ENCODE results near the gene RALGAPA2. TPM values are rescaled to one million over a fixed set of nuclear protein-coding genes. Genes with fewer than 3 reads are reported as not detected.

RALGAPA2 gene
- total and polyA plus RNA-seq, 2 experiments from 2014 or later = 1.3 to 2.6 TPM

- Histone ChIP-seq H3K36me3 (ENCODE audit: low read depth) (no peaks in the 10 kb centered on the region), H3K27me3 (replicated peaks; ENCODE audit: insufficient read depth) (no peaks in the 10 kb centered on the region), H2AFZ (no peak overlapping the region), H3K4me3 (no peak overlapping the region), H3K4me2 (ENCODE audit: unreplicated experiment) (no peak overlapping the region), H3K4me1 (ENCODE audit: insufficient read depth) (no peaks in the 10 kb centered on the region), H3K9ac (no peak overlapping the region), H3K79me2 (ENCODE audit: insufficient read depth) (no peaks in the 10 kb centered on the region), H3F3A (ENCODE audit: insufficient read depth) (no peaks in the 10 kb centered on the region), H3K9me3 (ENCODE audit: low read depth) (no peaks in the 10 kb centered on the region), H3K27ac (no peak overlapping the region), H3K9me2 (ENCODE audit: insufficient read depth) (no peaks in the 10 kb centered on the region), H4K20me1 (ENCODE audit: insufficient read depth) (no peaks in the 10 kb centered on the region)
- 70 to 73% methylated on average over 3 of the region's 3 CpGs for WGBS, 2 experiments (ENCODE audit: low coverage in 1 of 2, low lambda C conversion rate in 2 of 2, missing lambda C conversion rate in 2 of 2)
- in situ Hi-C loops (cut with MboI) = no loop called here
- DNase-seq = no peak
- no peak for TF ChIP-seq EZH2phosphoT487 (IDR thresholded peaks at IDR 0.05; ENCODE audit: insufficient read depth, low read depth)
- TF ChIP-seq EZH2 (IDR thresholded peaks at IDR 0.05; ENCODE audit: insufficient read depth, poor library complexity, severe bottlenecking) = no peak
Observed at GRCh38 chr20:20665606-20666332, 46.7 kb downstream of the RALGAPA2 start.

- Histone ChIP-seq H3K36me3 (ENCODE audit: low read depth) (no peaks in the 10 kb centered on the region), H3K9ac (no peak overlapping the region), H3K4me3 (no peak overlapping the region), H3K79me2 (ENCODE audit: insufficient read depth) (no peaks in the 10 kb centered on the region), H3F3A (ENCODE audit: insufficient read depth) (no peaks in the 10 kb centered on the region), H4K20me1 (ENCODE audit: insufficient read depth) (no peaks in the 10 kb centered on the region), H3K27me3 (replicated peaks; ENCODE audit: insufficient read depth) (no peaks in the 10 kb centered on the region), H3K9me3 (ENCODE audit: low read depth) (no peaks in the 10 kb centered on the region), H2AFZ (no peak overlapping the region), H3K4me1 (ENCODE audit: insufficient read depth) (no peaks in the 10 kb centered on the region), H3K9me2 (ENCODE audit: insufficient read depth) (no peaks in the 10 kb centered on the region), H3K27ac (no peak overlapping the region), H3K4me2 (ENCODE audit: unreplicated experiment) (no peak overlapping the region)
- in situ Hi-C loops (cut with MboI) = no loop called here
- TF ChIP-seq EZH2 (IDR thresholded peaks at IDR 0.05; ENCODE audit: insufficient read depth, poor library complexity, severe bottlenecking) (no peak), EZH2phosphoT487 (IDR thresholded peaks at IDR 0.05; ENCODE audit: insufficient read depth, low read depth) (no peak)
- peak; percentile 3 for DNase-seq
- 43 to 54% methylated on average over 2 of the region's 2 CpGs for WGBS, 2 experiments (ENCODE audit: low coverage in 1 of 2, low lambda C conversion rate in 2 of 2, missing lambda C conversion rate in 2 of 2)
Observed at GRCh38 chr20:20664795-20665589, 47.5 kb downstream of the RALGAPA2 start.

- Histone ChIP-seq H3K4me2 (ENCODE audit: unreplicated experiment) (no peak overlapping the region), H3K9me2 (ENCODE audit: insufficient read depth) (no peaks in the 10 kb centered on the region), H3K4me1 (ENCODE audit: insufficient read depth) (no peaks in the 10 kb centered on the region), H3K9me3 (ENCODE audit: low read depth) (no peaks in the 10 kb centered on the region), H3K79me2 (ENCODE audit: insufficient read depth) (no peaks in the 10 kb centered on the region), H3K36me3 (ENCODE audit: low read depth) (no peaks in the 10 kb centered on the region), H2AFZ (no peak overlapping the region), H3F3A (ENCODE audit: insufficient read depth) (no peaks in the 10 kb centered on the region), H3K9ac (no peak overlapping the region), H3K27ac (no peak overlapping the region), H3K4me3 (no peak overlapping the region), H3K27me3 (replicated peaks; ENCODE audit: insufficient read depth) (no peaks in the 10 kb centered on the region), H4K20me1 (ENCODE audit: insufficient read depth) (no peaks in the 10 kb centered on the region)
- DNase-seq = peak; percentile 9
- in situ Hi-C loops (cut with MboI) = no loop called here
- WGBS, 2 experiments (ENCODE audit: low coverage in 1 of 2, low lambda C conversion rate in 2 of 2, missing lambda C conversion rate in 2 of 2) = 70 to 74% methylated on average over 3 of the region's 3 CpGs
- TF ChIP-seq EZH2phosphoT487 (IDR thresholded peaks at IDR 0.05; ENCODE audit: insufficient read depth, low read depth) (no peak), EZH2 (IDR thresholded peaks at IDR 0.05; ENCODE audit: insufficient read depth, poor library complexity, severe bottlenecking) (no peak)
Observed at GRCh38 chr20:20663841-20664240, 48.6 kb downstream of the RALGAPA2 start.

- H3K27ac ChIP-seq = no peak overlapping the region
- no peak overlapping the region for H3K9ac ChIP-seq
- H3K79me2 ChIP-seq (ENCODE audit: insufficient read depth) = no peaks in the 10 kb centered on the region
- no peaks in the 10 kb centered on the region for H3K36me3 ChIP-seq (ENCODE audit: low read depth)
- no peaks in the 10 kb centered on the region for H3K9me3 ChIP-seq (ENCODE audit: low read depth)
- H3K4me2 ChIP-seq (ENCODE audit: unreplicated experiment) = no peak overlapping the region
- in situ Hi-C loops (cut with MboI) = no loop called here
- no peak for DNase-seq
- no peaks in the 10 kb centered on the region for H4K20me1 ChIP-seq (ENCODE audit: insufficient read depth)
- TF ChIP-seq EZH2phosphoT487 (IDR thresholded peaks at IDR 0.05; ENCODE audit: insufficient read depth, low read depth) (no peak), EZH2 (IDR thresholded peaks at IDR 0.05; ENCODE audit: insufficient read depth, poor library complexity, severe bottlenecking) (no peak)
- WGBS, 2 experiments (ENCODE audit: low coverage in 1 of 2, low lambda C conversion rate in 2 of 2, missing lambda C conversion rate in 2 of 2) = 75% methylated on average over 4 of the region's 4 CpGs
- no peaks in the 10 kb centered on the region for H3K9me2 ChIP-seq (ENCODE audit: insufficient read depth)
- no peak overlapping the region for H2AFZ ChIP-seq
- H3K4me1 ChIP-seq (ENCODE audit: insufficient read depth) = no peaks in the 10 kb centered on the region
- H3K4me3 ChIP-seq = no peak overlapping the region
- H3F3A ChIP-seq (ENCODE audit: insufficient read depth) = no peaks in the 10 kb centered on the region
- no peaks in the 10 kb centered on the region for H3K27me3 ChIP-seq (replicated peaks; ENCODE audit: insufficient read depth)
Observed at GRCh38 chr20:20658871-20659431, 53.5 kb downstream of the RALGAPA2 start.

All from GM23248 (cell line).